ENCODE results near the gene ERVK3-1. TPM values are rescaled to one million over a fixed set of nuclear protein-coding genes. Genes with fewer than 3 reads are reported as not detected.

The ERVK3-1 gene
- total RNA-seq, 1 experiment from 2014 or later: 68.4 TPM

DNA sequence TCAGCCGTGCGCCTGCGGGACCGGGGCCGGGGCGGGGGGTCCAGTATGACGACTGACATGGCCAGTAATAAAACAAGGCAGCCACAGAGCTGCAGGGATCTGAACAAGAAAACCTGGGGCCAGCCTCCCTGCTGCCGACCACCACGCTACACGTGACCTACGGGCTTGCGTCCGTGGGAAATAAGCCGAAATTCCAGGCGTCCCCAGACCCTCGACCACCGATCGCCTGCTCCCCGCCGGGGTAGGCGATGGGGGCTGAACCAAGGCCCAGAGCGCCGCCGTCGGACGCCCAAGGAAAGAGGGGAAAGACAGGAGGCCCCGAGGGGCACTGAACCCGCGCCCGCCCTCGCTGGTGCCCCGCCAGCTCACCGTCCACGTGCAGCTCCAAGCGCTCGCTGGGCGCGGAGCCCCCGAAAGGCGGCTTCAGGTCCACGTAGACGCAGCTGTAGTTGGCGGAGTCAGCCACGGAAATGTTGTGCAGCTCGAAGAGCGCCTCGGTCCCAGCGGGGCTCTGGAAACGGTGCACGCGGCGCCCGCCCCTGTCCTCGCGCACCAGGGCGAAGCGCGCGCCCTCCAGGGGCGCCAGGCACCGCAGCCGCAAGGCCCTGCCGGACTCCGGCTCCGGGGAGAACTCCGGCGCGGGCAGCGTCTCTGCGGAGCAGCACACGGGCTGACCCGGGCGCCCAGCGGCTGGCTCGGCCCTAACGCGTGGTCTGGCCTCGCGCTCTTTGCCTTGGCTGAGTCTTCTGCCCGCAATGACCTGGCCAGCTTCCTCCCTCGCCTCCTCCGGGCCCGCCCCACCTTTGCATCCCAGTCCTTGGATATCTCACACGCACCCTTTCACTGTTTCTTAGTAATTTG, 45.1 kb downstream of the ERVK3-1 start:
- Mint-ChIP-seq H3K27ac (ENCODE audit: unreplicated experiment) (no peak overlapping the region), H3K9me3 (ENCODE audit: low read depth, unreplicated experiment) (no peaks in the 10 kb centered on the region), H3K4me1 (ENCODE audit: low read depth, unreplicated experiment) (peaks cover 10% of the 10 kb centered on the region), H3K36me3 (ENCODE audit: insufficient read depth, unreplicated experiment) (no peaks in the 10 kb centered on the region), H3K27me3 (ENCODE audit: unreplicated experiment) (peaks cover 78% of the 10 kb centered on the region), H3K4me3 (ENCODE audit: low read depth, unreplicated experiment) (peak overlapping the region; percentile 29)
- intact Hi-C loops (cut with micrococcal nuclease; ENCODE audit: unreplicated experiment): no loop called here
- BruUV-seq (replicated peaks): no TSS peak
- peak; percentile 57 for DNase-seq
- TF ChIP-seq, protein P1, sequence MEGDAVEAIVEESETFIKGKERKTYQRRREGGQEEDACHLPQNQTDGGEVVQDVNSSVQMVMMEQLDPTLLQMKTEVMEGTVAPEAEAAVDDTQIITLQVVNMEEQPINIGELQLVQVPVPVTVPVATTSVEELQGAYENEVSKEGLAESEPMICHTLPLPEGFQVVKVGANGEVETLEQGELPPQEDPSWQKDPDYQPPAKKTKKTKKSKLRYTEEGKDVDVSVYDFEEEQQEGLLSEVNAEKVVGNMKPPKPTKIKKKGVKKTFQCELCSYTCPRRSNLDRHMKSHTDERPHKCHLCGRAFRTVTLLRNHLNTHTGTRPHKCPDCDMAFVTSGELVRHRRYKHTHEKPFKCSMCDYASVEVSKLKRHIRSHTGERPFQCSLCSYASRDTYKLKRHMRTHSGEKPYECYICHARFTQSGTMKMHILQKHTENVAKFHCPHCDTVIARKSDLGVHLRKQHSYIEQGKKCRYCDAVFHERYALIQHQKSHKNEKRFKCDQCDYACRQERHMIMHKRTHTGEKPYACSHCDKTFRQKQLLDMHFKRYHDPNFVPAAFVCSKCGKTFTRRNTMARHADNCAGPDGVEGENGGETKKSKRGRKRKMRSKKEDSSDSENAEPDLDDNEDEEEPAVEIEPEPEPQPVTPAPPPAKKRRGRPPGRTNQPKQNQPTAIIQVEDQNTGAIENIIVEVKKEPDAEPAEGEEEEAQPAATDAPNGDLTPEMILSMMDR (IDR thresholded peaks at IDR 0.05; ENCODE audit: unreplicated experiment): peak; percentile 27
- CTCF ChIA-PET: interaction anchor here (0.6 kb wide), 1 partner anchor 27 kb away, joined by 3 read pairs; no protein-coding TSS in a partner anchor

- Mint-ChIP-seq H3K4me1 (ENCODE audit: low read depth, unreplicated experiment) (peaks cover 10% of the 10 kb centered on the region), H3K27me3 (ENCODE audit: unreplicated experiment) (peaks cover 71% of the 10 kb centered on the region), H3K27ac (ENCODE audit: unreplicated experiment) (no peak overlapping the region), H3K9me3 (ENCODE audit: low read depth, unreplicated experiment) (no peaks in the 10 kb centered on the region), H3K4me3 (ENCODE audit: low read depth, unreplicated experiment) (peak overlapping the region; percentile 29), H3K36me3 (ENCODE audit: insufficient read depth, unreplicated experiment) (no peaks in the 10 kb centered on the region)
- TF ChIP-seq, protein P1 (IDR thresholded peaks at IDR 0.05; ENCODE audit: unreplicated experiment): no peak
- BruUV-seq (replicated peaks): no TSS peak
- DNase-seq: no peak
- intact Hi-C loops (cut with micrococcal nuclease; ENCODE audit: unreplicated experiment): no loop called here
- CTCF ChIA-PET: no interaction called here
These were observed 45.8 kb downstream of the ERVK3-1 start for GRCh38 chr19:58350871-58351557.

GRCh38 chr19:58351558-58351878, 46.3 kb downstream of the ERVK3-1 start:
- TF ChIP-seq, protein P1 (IDR thresholded peaks at IDR 0.05; ENCODE audit: unreplicated experiment): no peak
- BruUV-seq (replicated peaks): no TSS peak
- H3K4me1 Mint-ChIP-seq (ENCODE audit: low read depth, unreplicated experiment): peaks cover 10% of the 10 kb centered on the region
- no peak for DNase-seq
- no peaks in the 10 kb centered on the region for H3K36me3 Mint-ChIP-seq (ENCODE audit: insufficient read depth, unreplicated experiment)
- intact Hi-C loops (cut with micrococcal nuclease; ENCODE audit: unreplicated experiment): no loop called here
- no peak overlapping the region for H3K27ac Mint-ChIP-seq (ENCODE audit: unreplicated experiment)
- no peaks in the 10 kb centered on the region for H3K9me3 Mint-ChIP-seq (ENCODE audit: low read depth, unreplicated experiment)
- H3K4me3 Mint-ChIP-seq (ENCODE audit: low read depth, unreplicated experiment): no peak overlapping the region
- peaks cover 65% of the 10 kb centered on the region for H3K27me3 Mint-ChIP-seq (ENCODE audit: unreplicated experiment)
- CTCF ChIA-PET: no interaction called here

DNA sequence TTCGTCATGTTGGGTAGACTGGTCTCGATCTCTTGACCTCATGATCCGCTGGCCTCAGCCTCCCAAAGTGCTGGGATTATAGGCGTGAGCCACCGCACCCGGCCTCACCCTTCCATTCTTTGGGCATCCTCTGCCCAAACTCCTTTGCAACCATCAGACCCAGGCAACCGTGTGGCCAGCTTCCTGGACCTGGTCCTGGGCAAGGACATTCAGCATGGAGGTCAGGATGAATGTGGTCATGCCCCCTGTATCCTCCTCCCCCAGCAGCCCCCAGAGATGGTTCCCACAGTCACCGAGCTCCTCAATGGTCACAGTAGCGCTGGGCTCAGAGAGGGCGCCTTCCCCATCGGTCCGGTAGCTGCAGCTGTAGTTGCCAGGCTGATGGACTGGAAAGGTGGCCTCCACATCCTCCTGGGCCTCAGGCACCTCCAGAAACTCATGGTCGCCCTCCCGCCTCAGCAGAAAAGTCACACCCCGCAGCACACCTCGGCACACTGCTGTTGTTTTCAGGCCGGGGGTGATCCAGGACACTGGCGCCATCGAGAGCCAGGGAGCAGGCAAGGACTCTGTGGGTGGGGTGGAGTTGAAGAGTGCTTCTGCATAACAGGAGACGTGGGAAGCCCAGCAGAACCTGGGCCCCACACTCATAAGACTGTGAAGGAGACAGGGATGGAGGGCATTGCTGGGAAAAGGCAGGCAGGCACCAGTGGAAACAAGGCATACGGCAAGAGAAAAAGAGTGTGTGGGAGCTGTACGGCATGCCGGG, 47.0 kb downstream of the ERVK3-1 start:
- TF ChIP-seq, protein P1 (IDR thresholded peaks at IDR 0.05; ENCODE audit: unreplicated experiment): no peak
- Mint-ChIP-seq H3K27me3 (ENCODE audit: unreplicated experiment) (peaks cover 59% of the 10 kb centered on the region), H3K9me3 (ENCODE audit: low read depth, unreplicated experiment) (no peaks in the 10 kb centered on the region), H3K36me3 (ENCODE audit: insufficient read depth, unreplicated experiment) (no peaks in the 10 kb centered on the region), H3K4me1 (ENCODE audit: low read depth, unreplicated experiment) (peaks cover 10% of the 10 kb centered on the region), H3K4me3 (ENCODE audit: low read depth, unreplicated experiment) (no peak overlapping the region), H3K27ac (ENCODE audit: unreplicated experiment) (no peak overlapping the region)
- intact Hi-C loops (cut with micrococcal nuclease; ENCODE audit: unreplicated experiment): no loop called here
- BruUV-seq (replicated peaks): no TSS peak
- no peak for DNase-seq
- CTCF ChIA-PET: no interaction called here

Measured in Calu3 (cell line).